Mesenchymal stem cell (in vitro differentiated cells and primary cell): ENCODE results near the gene COPA.

Experiments
- DNase-seq: peaks from one replicate; pipeline ENCODE4 v3.0.0-alpha.2; 2013
- H2AFZ ChIP-seq: one replicate; pipeline ENCODE4 v1.6.1; 2013; ENCODE audit warnings: low read depth, mild to moderate bottlenecking, control low read depth, inconsistent platforms, low read length, moderate library complexity
- H2AK5ac ChIP-seq: 2 replicates; pipeline ENCODE4 v1.6.1; 2013; ENCODE audit warnings: low read length, moderate library complexity, mild to moderate bottlenecking, inconsistent platforms; ENCODE audit not compliant: severe bottlenecking
- H2BK120ac ChIP-seq: one replicate; pipeline ENCODE4 v1.6.1; 2013; ENCODE audit warnings: low read depth, mild to moderate bottlenecking, inconsistent platforms, low read length, moderate library complexity
- H2BK12ac ChIP-seq, 2 experiments: one replicate each; pipeline ENCODE4 v1.6.1; 2013; ENCODE audit warnings: inconsistent platforms in 2 of 2, low read length in 2 of 2, mild to moderate bottlenecking in 2 of 2, moderate library complexity in 2 of 2, control low read depth in 1 of 2
- H2BK15ac ChIP-seq: one replicate; pipeline ENCODE4 v1.6.1; 2013; ENCODE audit warnings: mild to moderate bottlenecking, low read depth, inconsistent platforms; ENCODE audit not compliant: poor library complexity, severe bottlenecking
- H2BK5ac ChIP-seq: 2 replicates; pipeline ENCODE4 v1.6.1; 2013; ENCODE audit warnings: low read depth, mild to moderate bottlenecking, low read length, control low read depth, inconsistent platforms; ENCODE audit not compliant: poor library complexity, severe bottlenecking
- H3K14ac ChIP-seq, 2 experiments: one replicate each; pipeline ENCODE4 v1.6.1; 2013; ENCODE audit warnings: inconsistent platforms in 2 of 2, low read length in 2 of 2, control low read depth in 1 of 2, mild to moderate bottlenecking in 1 of 2, moderate library complexity in 1 of 2
- H3K18ac ChIP-seq, 2 experiments: one replicate each; pipeline ENCODE4 v1.6.1; 2013; ENCODE audit warnings: inconsistent platforms in 2 of 2, low read length in 2 of 2, control low read depth in 1 of 2, low read depth in 1 of 2, mild to moderate bottlenecking in 1 of 2
- H3K23ac ChIP-seq, 2 experiments: one replicate each; pipeline ENCODE4 v1.6.1; 2013; ENCODE audit warnings: inconsistent platforms in 2 of 2, low read length in 2 of 2, mild to moderate bottlenecking in 2 of 2, moderate library complexity in 2 of 2, control low read depth in 1 of 2
- H3K27ac ChIP-seq: 2 replicates; pipeline ENCODE4 v1.5.1; 2013; ENCODE audit warnings: mild to moderate bottlenecking, moderate library complexity, low read length, control low read depth, inconsistent platforms; ENCODE audit not compliant: poor library complexity, severe bottlenecking
- H3K27me3 ChIP-seq, 2 experiments: 2 replicates each; pipeline versions ENCODE4 v1.6.1 to v1.7.0; 2013; ENCODE audit warnings: low read length in 2 of 2, mild to moderate bottlenecking in 2 of 2, moderate library complexity in 2 of 2, control low read depth in 1 of 2, inconsistent platforms in 1 of 2; ENCODE audit not compliant: control insufficient read depth in 1 of 2, insufficient read depth in 1 of 2
- H3K36me3 ChIP-seq, 2 experiments: 2 replicates each; pipeline versions ENCODE4 v1.6.1 to v1.7.0; 2013; ENCODE audit warnings: low read length in 2 of 2, control low read depth in 1 of 2, inconsistent platforms in 1 of 2, low read depth in 1 of 2, mild to moderate bottlenecking in 1 of 2; ENCODE audit not compliant: insufficient read depth in 2 of 2, control insufficient read depth in 1 of 2
- H3K4ac ChIP-seq, 2 experiments: one replicate each; pipeline ENCODE4 v1.6.1; 2013; ENCODE audit warnings: inconsistent platforms in 2 of 2, low read length in 2 of 2, mild to moderate bottlenecking in 2 of 2, moderate library complexity in 2 of 2, control low read depth in 1 of 2, low read depth in 1 of 2
- H3K4me1 ChIP-seq: 2 replicates; pipeline ENCODE4 v1.6.1; 2013; ENCODE audit warnings: low read depth, low read length, control low read depth; ENCODE audit not compliant: control insufficient read depth, insufficient read depth
- H3K4me2 ChIP-seq: 2 replicates; pipeline ENCODE4 v1.6.1; 2013; ENCODE audit warnings: low read length, mild to moderate bottlenecking, inconsistent platforms; ENCODE audit not compliant: poor library complexity, severe bottlenecking
- H3K4me3 ChIP-seq, 2 experiments: 2 replicates each; pipeline versions ENCODE4 v1.5.1 to v1.7.0; 2013; ENCODE audit warnings: low read length in 2 of 2, mild to moderate bottlenecking in 2 of 2, control low read depth in 1 of 2, low read depth in 1 of 2; ENCODE audit not compliant: insufficient read depth in 1 of 2
- H3K79me1 ChIP-seq: replicated peaks from 2 replicates; pipeline ENCODE4 v1.6.1; 2013; ENCODE audit warnings: mild to moderate bottlenecking, control low read depth, low read length, inconsistent platforms; ENCODE audit not compliant: poor library complexity, severe bottlenecking
- H3K9ac ChIP-seq: 2 replicates; pipeline ENCODE4 v1.7.0; 2013; ENCODE audit warnings: mild to moderate bottlenecking, low read length, moderate library complexity
- H3K9me3 ChIP-seq: 2 replicates; pipeline ENCODE4 v1.7.0; 2013; ENCODE audit warnings: mild to moderate bottlenecking, low read length; ENCODE audit not compliant: control insufficient read depth
- H4K8ac ChIP-seq: one replicate; pipeline ENCODE4 v1.6.1; 2013; ENCODE audit warnings: inconsistent platforms, mild to moderate bottlenecking, low read length, moderate library complexity
- H4K91ac ChIP-seq: one replicate; pipeline ENCODE4 v1.6.1; 2013; ENCODE audit warnings: mild to moderate bottlenecking, low read length, inconsistent platforms
- WGBS: methylation state at CpG from one replicate; pipeline ENCODE4 v1.1.7; 2013; ENCODE audit warnings: mixed read lengths; 5-methylcytosine and 5-hydroxymethylcytosine counted together

Gene COPA

DNA sequence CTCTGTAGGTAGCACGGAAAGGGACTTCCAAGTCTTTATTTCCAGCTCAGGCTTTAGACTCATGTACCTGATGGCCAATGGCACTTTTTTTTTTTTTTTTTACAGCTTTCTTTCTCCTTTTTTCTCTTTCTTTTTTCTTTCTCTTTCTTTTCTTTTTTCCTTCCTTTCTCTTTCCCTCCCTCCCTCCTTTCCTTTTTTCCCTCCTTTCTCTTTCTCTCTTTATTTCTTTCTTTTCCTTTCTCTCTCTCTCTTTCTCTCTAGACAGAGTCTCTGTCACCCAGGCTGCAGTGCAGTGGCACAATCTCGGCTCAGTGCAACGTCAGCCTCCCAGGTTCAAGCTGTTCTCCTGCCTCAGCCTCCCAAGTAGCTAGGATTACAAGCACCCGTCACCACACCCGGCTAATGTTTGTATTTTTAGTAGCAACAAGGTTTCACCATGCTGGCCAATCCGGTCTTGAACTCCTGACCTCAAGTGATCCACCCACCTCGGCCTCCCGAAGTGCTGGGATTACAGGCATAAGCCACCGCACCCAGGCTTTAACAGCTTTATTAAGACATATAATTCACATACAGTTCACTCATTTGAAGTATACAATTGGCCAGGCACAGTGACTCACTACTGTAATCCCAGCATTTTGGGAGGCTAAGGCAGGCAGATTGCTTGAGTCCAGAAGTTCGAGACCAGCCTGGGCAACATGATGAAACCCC is 75.6 kb downstream of the COPA start:
- Histone ChIP-seq H3K9me3 (no peaks in the 10 kb centered on the region), H2BK5ac (no peak overlapping the region), H3K27me3 (peaks cover 0 to 4% of the 10 kb centered on the region in 2 experiments), H4K8ac (no peak overlapping the region), H3K23ac (no peak overlapping the region), H3K4me3 (no peak overlapping the region), H2BK15ac (no peak overlapping the region), H3K79me1 (no peaks in the 10 kb centered on the region), H3K36me3 (no peaks in the 10 kb centered on the region), H3K4me2 (no peak overlapping the region), H3K18ac (no peak overlapping the region), H3K27ac (no peak overlapping the region), H3K14ac (no peak overlapping the region), H3K4ac (no peak overlapping the region), H2BK120ac (no peak overlapping the region), H3K4me1 (no peaks in the 10 kb centered on the region), H2AFZ (no peak overlapping the region), H2BK12ac (no peak overlapping the region), H4K91ac (no peak overlapping the region), H2AK5ac (no peak overlapping the region), H3K9ac (no peak overlapping the region)
- 87% methylated on average over 9 of the region's 10 CpGs for WGBS
- no peak for DNase-seq

DNA sequence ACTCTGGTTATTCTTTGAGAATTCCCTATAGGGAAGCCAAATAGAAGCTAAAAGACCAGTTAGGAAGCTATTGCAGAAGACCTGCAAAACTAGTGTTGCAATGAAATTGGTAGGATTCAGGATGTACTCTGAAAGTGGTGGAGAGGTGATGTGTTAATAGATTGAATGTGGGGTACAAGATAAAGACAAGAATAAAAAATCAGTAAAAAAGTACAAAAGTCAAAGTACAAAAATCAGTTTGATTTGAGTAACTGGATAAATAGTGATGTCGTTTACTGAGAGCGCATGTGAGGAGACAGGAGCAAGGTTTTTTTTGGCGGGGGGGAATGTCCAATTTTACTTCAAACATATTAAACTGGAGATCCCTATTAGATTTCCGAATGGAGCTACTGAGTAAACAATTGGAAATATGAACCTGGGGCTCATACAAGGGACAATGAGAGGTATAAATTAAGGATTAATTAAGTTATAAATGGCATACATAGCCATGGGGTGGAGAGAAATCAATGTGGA is 78.2 kb downstream of the COPA start:
- no peak for DNase-seq
- no peaks in the 10 kb centered on the region for H3K4me1 ChIP-seq
- H2BK12ac ChIP-seq, result no peak overlapping the region
- no peak overlapping the region for H3K14ac ChIP-seq
- no peak overlapping the region for H4K8ac ChIP-seq
- no peak overlapping the region for H3K4ac ChIP-seq
- H2AK5ac ChIP-seq, result no peak overlapping the region
- no peak overlapping the region for H3K4me2 ChIP-seq
- no peaks in the 10 kb centered on the region for H3K27me3 ChIP-seq
- H3K27ac ChIP-seq, result no peak overlapping the region
- WGBS, result 94% methylated on average over 3 of the region's 4 CpGs
- H2BK15ac ChIP-seq, result no peak overlapping the region
- H3K79me1 ChIP-seq, result peaks cover 2% of the 10 kb centered on the region
- no peak overlapping the region for H2BK120ac ChIP-seq
- no peaks in the 10 kb centered on the region for H3K9me3 ChIP-seq
- no peak overlapping the region for H4K91ac ChIP-seq
- no peak overlapping the region for H3K18ac ChIP-seq
- H3K36me3 ChIP-seq, result no peaks in the 10 kb centered on the region
- H2AFZ ChIP-seq, result no peak overlapping the region
- H3K23ac ChIP-seq, result no peak overlapping the region
- H2BK5ac ChIP-seq, result no peak overlapping the region
- H3K9ac ChIP-seq, result no peak overlapping the region
- no peak overlapping the region for H3K4me3 ChIP-seq

DNA sequence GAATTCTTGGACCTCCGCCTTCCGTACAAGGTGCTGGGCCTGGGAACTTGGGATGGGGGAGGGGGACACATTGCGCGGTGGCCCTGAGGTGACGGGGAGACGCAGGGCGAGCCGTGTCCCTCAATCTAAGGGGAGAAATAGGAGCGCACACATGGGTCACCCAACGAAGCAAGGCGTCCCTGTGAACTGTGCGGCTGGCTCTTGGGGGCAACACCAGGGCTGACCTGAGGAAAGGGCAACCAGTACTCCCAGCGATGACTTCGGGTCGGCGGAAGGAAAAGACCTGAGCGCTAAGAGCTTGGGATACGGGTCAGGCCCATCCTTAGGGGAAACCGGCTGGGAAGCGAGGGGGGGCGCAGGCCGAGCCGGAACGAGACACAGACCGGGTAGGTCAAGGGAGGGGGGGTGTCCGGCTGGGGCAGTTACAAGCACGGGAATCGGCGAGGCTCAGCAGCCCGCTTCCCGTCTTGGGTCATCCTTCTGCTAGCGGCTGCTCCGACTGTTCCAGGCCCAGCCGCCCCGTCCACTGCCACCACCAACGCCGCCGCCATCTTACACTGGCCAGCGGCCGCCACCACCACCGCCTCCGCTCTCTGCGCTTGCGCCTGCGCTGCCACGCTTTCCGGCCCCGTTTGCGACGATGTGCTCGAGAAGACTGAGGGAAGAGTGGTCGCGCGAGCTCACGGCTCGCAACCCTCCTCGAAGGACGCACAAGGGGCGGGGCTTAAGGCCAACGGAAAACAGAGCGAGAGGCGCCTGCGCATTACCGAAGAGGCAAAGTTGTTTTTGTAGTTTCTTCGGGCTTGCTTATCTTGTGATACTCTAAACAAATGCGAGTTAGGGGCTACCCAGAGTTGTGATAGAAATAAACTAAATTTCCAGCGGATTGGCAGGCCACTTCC is 80.9 kb downstream of the COPA start, which contains the start of gene DCAF8:
TSS of gene DCAF8 (minus strand) at position 657 of the 902 bp plus-strand sequence. CDS start 18,541 bp downstream, outside the sequence.
- Histone ChIP-seq H3K79me1 (peaks cover 10% of the 10 kb centered on the region), H2BK5ac (peak within 1 kb of the TSS; percentile 51), H3K9ac (peak within 1 kb of the TSS; percentile 98), H3K4me2 (peak within 1 kb of the TSS; percentile 84), H3K9me3 (no peaks in the 10 kb centered on the region), H2BK120ac (peak within 1 kb of the TSS; percentile 43), H3K4ac (peak within 1 kb of the TSS; percentile 75 to 100), H2AK5ac (peak within 1 kb of the TSS; percentile 65), H3K27me3 (no peaks in the 10 kb centered on the region), H3K4me1 (peaks cover 2% of the 10 kb centered on the region), H4K91ac (peak within 1 kb of the TSS; percentile 98), H3K23ac (peak within 1 kb of the TSS in 1 of 2 experiments; percentile 84), H4K8ac (peak within 1 kb of the TSS; percentile 87), H2AFZ (peak within 1 kb of the TSS; percentile 93), H2BK15ac (peak within 1 kb of the TSS; percentile 44), H2BK12ac (peak within 1 kb of the TSS in 1 of 2 experiments; percentile 76), H3K18ac (peak within 1 kb of the TSS; percentile 86 to 100), H3K14ac (peak within 1 kb of the TSS; percentile 2 to 99), H3K27ac (peak within 1 kb of the TSS; percentile 79), H3K4me3 (peak within 1 kb of the TSS; percentile 93 to 97), H3K36me3 (peaks cover 0 to 5% of the 10 kb centered on the region in 2 experiments)
- DNase-seq, result peak; percentile 97
- WGBS, result under 1% methylated on average over 60 of the region's 67 CpGs

DNA sequence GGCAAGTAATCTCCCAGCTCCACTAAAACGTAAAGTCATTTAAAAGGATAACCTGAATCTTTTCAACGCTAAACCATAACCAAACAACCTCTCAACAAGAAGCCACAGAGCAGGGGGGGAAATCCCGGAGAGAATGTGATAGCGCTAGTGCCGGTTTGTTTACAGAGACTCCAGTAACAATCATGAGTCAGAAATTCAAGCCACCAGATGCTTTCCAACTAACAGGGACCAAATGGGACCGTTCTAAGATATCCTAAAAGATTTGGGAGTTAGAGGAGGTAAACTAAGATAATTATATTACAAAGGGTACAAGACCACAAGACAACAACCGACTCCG is 81.5 kb downstream of the COPA start:
- Histone ChIP-seq H3K9ac (peak overlapping the region; percentile 98), H3K36me3 (peaks cover 0 to 5% of the 10 kb centered on the region in 2 experiments), H3K79me1 (peaks cover 10% of the 10 kb centered on the region), H3K9me3 (no peaks in the 10 kb centered on the region), H3K4me3 (peak overlapping the region; percentile 93 to 97), H2BK120ac (peak overlapping the region; percentile 43), H2BK5ac (no peak overlapping the region), H2AFZ (no peak overlapping the region), H2BK12ac (no peak overlapping the region), H3K4me2 (peak overlapping the region; percentile 84), H3K23ac (no peak overlapping the region), H2AK5ac (no peak overlapping the region), H4K91ac (no peak overlapping the region), H3K18ac (peak overlapping the region; percentile 74 to 100), H2BK15ac (no peak overlapping the region), H3K4me1 (peaks cover 2% of the 10 kb centered on the region), H4K8ac (peak overlapping the region; percentile 79), H3K27me3 (no peaks in the 10 kb centered on the region), H3K14ac (no peak overlapping the region), H3K27ac (peak overlapping the region; percentile 79), H3K4ac (peak overlapping the region; percentile 75 to 100)
- peak; percentile 97 for DNase-seq
- 0% methylated on average over 5 of the region's 8 CpGs for WGBS
